ENCODE data around the gene HCK.

DNA sequence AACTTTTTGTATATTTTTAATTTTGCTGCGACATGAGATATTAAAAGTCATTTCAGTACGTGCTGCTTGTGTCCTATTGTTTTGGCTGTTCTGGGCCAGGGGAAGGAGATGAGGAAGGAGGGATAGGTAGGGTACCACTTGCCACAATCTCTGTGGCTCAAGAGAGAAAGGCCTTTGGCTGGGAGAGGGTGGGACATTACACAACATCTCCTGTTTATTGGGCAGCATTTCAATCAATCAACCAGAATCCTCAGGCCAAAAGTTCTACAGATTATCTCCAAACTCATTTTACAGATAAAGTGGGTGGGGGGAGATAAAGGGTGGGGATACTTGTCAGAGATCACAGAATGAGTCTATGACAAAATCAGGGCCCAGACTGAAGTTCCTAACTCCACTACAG, 48.7 kb upstream of the HCK start:
- TF ChIP-seq GATA2 (IDR thresholded peaks at IDR 0.05; ENCODE audit: low read depth, low read length): no peak
- no peak for TF ChIP-seq GATA3 (IDR thresholded peaks at IDR 0.05; ENCODE audit: low read depth, low read length)

Measured in SH-SY5Y (cell line).